Natural killer cell (primary cell): ENCODE measurements around the gene KRT40. TPM values are rescaled to one million over a fixed set of nuclear protein-coding genes. Genes with fewer than 3 reads are reported as not detected.

Experiments used
- ATAC-seq, 3 donors: fragments of 150-1000 bp in 2 of 3; fragments of 200-7000 bp in 1 of 3; cut with Tn5 transposase; 1 replicate in 1 of 3; 2 replicates in 2 of 3; pipeline ENCODE4 v1.10.0; 2021; ENCODE audit warnings: mild to moderate bottlenecking in 2 of 3, moderate library complexity in 2 of 3
- DNase-seq, 2 donors: peaks; one replicate each; pipeline versions ENCODE4 v3.0.0 to v3.0.0-alpha.2; 2013 to 2021; ENCODE audit warnings: mixed read lengths in 1 of 2
- H3K27ac ChIP-seq: one replicate; pipeline ENCODE4 v1.5.1; 2013; ENCODE audit warnings: mild to moderate bottlenecking, low read length
- H3K27me3 ChIP-seq: one replicate; pipeline ENCODE4 v1.6.1; 2013; ENCODE audit warnings: low read length; ENCODE audit not compliant: control insufficient read depth, insufficient read depth
- H3K36me3 ChIP-seq: one replicate; pipeline ENCODE4 v1.6.1; 2013; ENCODE audit warnings: low read length; ENCODE audit not compliant: control insufficient read depth, insufficient read depth
- H3K4me1 ChIP-seq: one replicate; pipeline ENCODE4 v1.6.1; 2013; ENCODE audit warnings: low read length; ENCODE audit not compliant: control insufficient read depth, insufficient read depth
- H3K4me3 ChIP-seq: one replicate; pipeline ENCODE4 v1.5.1; 2013; ENCODE audit warnings: low read length
- H3K9me3 ChIP-seq: one replicate; pipeline ENCODE4 v1.6.1; 2013; ENCODE audit warnings: low read length; ENCODE audit not compliant: control insufficient read depth, insufficient read depth
- H3K27ac Mint-ChIP-seq, 2 donors: one replicate each; pipeline ENCODE4 v1.8.0; 2022; ENCODE audit warnings: mild to moderate bottlenecking in 2 of 2, mixed read lengths in 2 of 2, moderate library complexity in 1 of 2
- H3K27me3 Mint-ChIP-seq, 2 donors: one replicate each; pipeline ENCODE4 v1.8.0; 2022; ENCODE audit warnings: low read depth in 2 of 2, mixed read lengths in 2 of 2
- H3K36me3 Mint-ChIP-seq: one replicate; pipeline ENCODE4 v1.8.0; 2022; ENCODE audit warnings: mixed read lengths
- H3K4me1 Mint-ChIP-seq, 2 donors: one replicate each; pipeline ENCODE4 v1.8.0; 2022; ENCODE audit warnings: mixed read lengths in 2 of 2
- H3K4me3 Mint-ChIP-seq: one replicate; pipeline ENCODE4 v1.8.0; 2022; ENCODE audit warnings: mild to moderate bottlenecking, moderate library complexity, mixed read lengths
- H3K9me3 Mint-ChIP-seq, 2 donors: one replicate each; pipeline ENCODE4 v1.8.0; 2022; ENCODE audit warnings: mixed read lengths in 2 of 2
- CTCF ChIP-seq: fragments of 200-600 bp; IDR thresholded peaks from one replicate; pipeline ENCODE4 v1.8.0; 2022; ENCODE audit warnings: antibody characterized with exemption
- WGBS: methylation state at CpG from one replicate; pipeline ENCODE4 v1.1.7; 2013; ENCODE audit warnings: missing lambda C conversion rate; ENCODE audit not compliant: insufficient coverage; 5-methylcytosine and 5-hydroxymethylcytosine counted together
- intact Hi-C: fragments of 100-400 bp; cut with micrococcal nuclease; formaldehyde crosslinking; loops from one replicate; pipeline ENCODE4 v1.14.2; 2022
- total RNA-seq, 4 donors: library from RNA; stranded (reverse); fragments of 120-200 nt in 1 of 4; gene quantifications; one replicate each; pipeline versions ENCODE4 v1.2.3 to v1.2.4, GENCODE V29; 2013 to 2022

KRT40 gene
- total RNA-seq, 3 donors from 2014 or later (not counting 1 experiment from before 2014, with no cell fraction given), result not detected

- intact Hi-C loops, result no loop called here
- H3K27me3 Mint-ChIP-seq, result peaks cover 12 to 17% of the 10 kb centered on the region in 2 donors
- no CpG with 5 or more reads among the region's 1 CpG for WGBS
- no peaks in the 10 kb centered on the region for H3K9me3 Mint-ChIP-seq
- H3K36me3 ChIP-seq, result no peaks in the 10 kb centered on the region
- H3K27ac Mint-ChIP-seq, result no peak overlapping the region
- DNase-seq (no peak), ATAC-seq (no peak)
- H3K9me3 ChIP-seq, result no peaks in the 10 kb centered on the region
- H3K27me3 ChIP-seq, result no peaks in the 10 kb centered on the region
- no peak overlapping the region for H3K4me3 ChIP-seq
- TF ChIP-seq CTCF, result no peak
- no peaks in the 10 kb centered on the region for H3K4me1 Mint-ChIP-seq
- H3K36me3 Mint-ChIP-seq, result no peaks in the 10 kb centered on the region
- no peak overlapping the region for H3K27ac ChIP-seq
- H3K4me1 ChIP-seq, result no peaks in the 10 kb centered on the region
- no peak overlapping the region for H3K4me3 Mint-ChIP-seq
Observed at GRCh38 chr17:41009936-41010335, 25.8 kb upstream of the KRT40 start.

GRCh38 chr17:41009301-41009760 is 25.2 kb upstream of the KRT40 start:
- H3K4me1 ChIP-seq, result no peaks in the 10 kb centered on the region
- no peaks in the 10 kb centered on the region for H3K36me3 Mint-ChIP-seq
- ATAC-seq (no peak), DNase-seq (no peak)
- H3K27me3 ChIP-seq, result peaks cover under 1% of the 10 kb centered on the region
- H3K4me1 Mint-ChIP-seq, result no peaks in the 10 kb centered on the region
- H3K4me3 Mint-ChIP-seq, result no peak overlapping the region
- intact Hi-C loops, result no loop called here
- H3K27ac ChIP-seq, result no peak overlapping the region
- no peak overlapping the region for H3K27ac Mint-ChIP-seq
- 77% methylated on average over 4 of the region's 4 CpGs for WGBS
- peaks cover 12 to 17% of the 10 kb centered on the region in 2 donors for H3K27me3 Mint-ChIP-seq
- H3K9me3 Mint-ChIP-seq, result no peaks in the 10 kb centered on the region
- no peaks in the 10 kb centered on the region for H3K36me3 ChIP-seq
- no peak for TF ChIP-seq CTCF
- no peak overlapping the region for H3K4me3 ChIP-seq
- no peaks in the 10 kb centered on the region for H3K9me3 ChIP-seq

- Histone ChIP-seq H3K27ac (no peak within 1 kb of the TSS), H3K36me3 (no peaks in the 10 kb centered on the region), H3K4me1 (no peaks in the 10 kb centered on the region), H3K9me3 (no peaks in the 10 kb centered on the region), H3K27me3 (peaks cover 5% of the 10 kb centered on the region), H3K4me3 (no peak within 1 kb of the TSS)
- ATAC-seq, result no peak
- Mint-ChIP-seq H3K27me3 (peaks cover 12 to 19% of the 10 kb centered on the region in 2 donors), H3K9me3 (no peaks in the 10 kb centered on the region), H3K4me1 (no peaks in the 10 kb centered on the region), H3K4me3 (no peak within 1 kb of the TSS), H3K27ac (no peak within 1 kb of the TSS), H3K36me3 (no peaks in the 10 kb centered on the region)
- WGBS, result 93% methylated on average over 6 of the region's 8 CpGs
- intact Hi-C loops, result no loop called here
- no peak for DNase-seq
- TF ChIP-seq CTCF, result no peak
Observed at GRCh38 chr17:41008811-41009210, 24.7 kb upstream of the KRT40 start, which contains the start of gene KRTAP3-1. KRTAP3-1 (minus strand) TSS chr17:41009128; CDS start chr17:41009074, 54 bp downstream.

- Histone ChIP-seq H3K9me3 (no peaks in the 10 kb centered on the region), H3K4me3 (no peak overlapping the region), H3K36me3 (no peaks in the 10 kb centered on the region), H3K27ac (no peak overlapping the region), H3K4me1 (no peaks in the 10 kb centered on the region), H3K27me3 (peaks cover 7% of the 10 kb centered on the region)
- ATAC-seq, result no peak
- no peaks in the 10 kb centered on the region for H3K9me3 Mint-ChIP-seq
- TF ChIP-seq CTCF, result no peak
- H3K36me3 Mint-ChIP-seq, result no peaks in the 10 kb centered on the region
- WGBS, result 86% methylated on average over 3 of the region's 3 CpGs
- intact Hi-C loops, result no loop called here
- no peak overlapping the region for H3K27ac Mint-ChIP-seq
- H3K4me1 Mint-ChIP-seq, result no peaks in the 10 kb centered on the region
- DNase-seq, result no peak
- H3K27me3 Mint-ChIP-seq, result peaks cover 2 to 14% of the 10 kb centered on the region in 2 donors
- H3K4me3 Mint-ChIP-seq, result no peak overlapping the region
Observed at GRCh38 chr17:41004397-41004796, 20.3 kb upstream of the KRT40 start.
